ENCODE data around the gene KMT5C. TPM values are rescaled to one million over a fixed set of nuclear protein-coding genes. Genes with fewer than 3 reads are reported as not detected.

The KMT5C gene
- total RNA-seq, 1 experiment from 2014 or later, result 54.5 TPM

- peaks cover 0 to 3% of the 10 kb centered on the region in 2 experiments; a peak in 1 of 5 replicates for H3K9me3 Mint-ChIP-seq
- 0 out of 7 replicates have a peak overlapping the region, but pooled peaks of 1 of the 3 experiments have one; percentile 6 for H3K27ac Mint-ChIP-seq
- H4K20me1 ChIP-seq (ENCODE audit: control insufficient read depth, insufficient read depth, insufficient read length), result no peaks in the 10 kb centered on the region
- no peak overlapping the region; a peak in 1 of 5 replicates for H3K4me3 Mint-ChIP-seq
- H2BK120ac ChIP-seq (ENCODE audit: low read depth, low read length, poor library complexity, severe bottlenecking), result no peak overlapping the region
- H3K27ac ChIP-seq (ENCODE audit: insufficient read length, low read depth, low read length), result no peak overlapping the region
- no peak overlapping the region for H2BK12ac ChIP-seq (ENCODE audit: insufficient read length, low read depth, low read length)
- peaks cover 2% of the 10 kb centered on the region; the same call in 1 of the 2 replicates for H3K27me3 ChIP-seq (ENCODE audit: insufficient read depth, low read length)
- no peak overlapping the region for H4K5ac ChIP-seq (ENCODE audit: insufficient read length, low read depth, low read length)
- H3K9ac ChIP-seq (ENCODE audit: extremely low read depth, insufficient read length, low read length), result no peak overlapping the region
- no peaks in the 10 kb centered on the region for H3K79me2 ChIP-seq (ENCODE audit: insufficient read depth, low read length)
- H2BK20ac ChIP-seq (ENCODE audit: low read depth, low read length, poor library complexity, severe bottlenecking), result no peak overlapping the region
- H3K4me2 ChIP-seq (ENCODE audit: insufficient read depth, insufficient read length, low read length), result no peak overlapping the region
- peaks cover 31 to 43% of the 10 kb centered on the region in 2 experiments for H3K4me1 Mint-ChIP-seq
- no peak overlapping the region for H2AK5ac ChIP-seq (ENCODE audit: insufficient read length, low read length)
- no peaks in the 10 kb centered on the region for H3K9me3 ChIP-seq (ENCODE audit: control insufficient read depth, low read depth, low read length)
- no peak overlapping the region for H4K91ac ChIP-seq (ENCODE audit: insufficient read length, low read depth, low read length)
- no peak overlapping the region for H3K4ac ChIP-seq (ENCODE audit: low read depth, low read length)
- H3K79me1 ChIP-seq (ENCODE audit: insufficient read depth, low read depth, low read length, poor library complexity, severe bottlenecking), result no peaks in the 10 kb centered on the region
- peaks cover 62% of the 10 kb centered on the region for H3K27me3 Mint-ChIP-seq (ENCODE audit: low read depth)
- H3K23ac ChIP-seq (ENCODE audit: insufficient read length, low read depth, low read length), result no peak overlapping the region
- no peak overlapping the region for H2AFZ ChIP-seq (ENCODE audit: low read length)
- no peak overlapping the region for H2BK5ac ChIP-seq (ENCODE audit: insufficient read length, low read length)
- no peak overlapping the region for H3K56ac ChIP-seq (ENCODE audit: insufficient read length, low read depth, low read length)
- H2BK15ac ChIP-seq (ENCODE audit: low read depth, low read length), result no peak overlapping the region
- no peak overlapping the region for H4K8ac ChIP-seq (replicated peaks; ENCODE audit: insufficient read length, low read depth, low read length)
- H3K14ac ChIP-seq (ENCODE audit: insufficient read depth, low read length), result no peak overlapping the region
- no peak overlapping the region for H3T11ph ChIP-seq (ENCODE audit: low read length)
- peaks cover 0 to 11% (median 2%) of the 10 kb centered on the region in 3 experiments; a peak in 4 of 7 replicates for H3K36me3 Mint-ChIP-seq (ENCODE audit: insufficient read depth in 1 of 3, low read depth in 3 of 3)
- no peak for TF ChIP-seq CTCF (conservative IDR thresholded peaks at IDR 0.05)
- no peak overlapping the region for H3K18ac ChIP-seq (ENCODE audit: insufficient read length, low read depth, low read length)
- no CpG with 5 or more reads among the region's 11 CpGs for WGBS (ENCODE audit: extremely low coverage, insufficient read length, low lambda C conversion rate)
- peaks cover 14% of the 10 kb centered on the region for H3K23me2 ChIP-seq (ENCODE audit: insufficient read length, low read depth, low read length, poor library complexity, severe bottlenecking)
- H3K4me1 ChIP-seq (ENCODE audit: insufficient read depth, low read length), result no peaks in the 10 kb centered on the region; the same call in 1 of the 2 replicates
- DNase-seq, result no peak
These were observed 39.5 kb downstream of the KMT5C start for GRCh38 chr19:55379174-55379573.
